GM18526 (cell line): Measurements from ENCODE around the gene RBL2.

Experiments used
- POLR2A ChIP-seq: IDR thresholded peaks from 3 replicates; pipeline ENCODE4 v1.6.1; 2011; ENCODE audit not compliant: insufficient read length; ENCODE audit errors: extremely low read depth

The RBL2 gene

DNA sequence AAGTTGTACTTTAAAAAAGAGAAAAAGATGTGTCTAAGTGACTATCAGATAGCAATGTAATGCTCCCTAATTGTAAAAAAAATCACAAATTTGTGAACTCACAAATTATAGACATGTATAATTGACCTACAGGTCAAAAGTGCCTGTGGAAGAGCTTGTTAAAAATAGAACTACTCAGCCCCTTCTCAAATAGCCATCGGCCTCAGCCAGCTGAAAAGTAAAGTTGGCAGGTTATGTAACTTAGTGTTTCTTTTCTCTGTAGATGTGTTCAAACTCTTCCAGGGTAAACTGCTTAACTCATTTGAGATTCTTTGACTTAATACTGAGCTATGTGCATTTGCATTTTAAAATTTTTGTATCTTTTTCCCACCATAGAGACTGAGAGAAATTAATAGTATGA lies 55.5 kb downstream of the RBL2 start:
- no peak for TF ChIP-seq POLR2A

DNA sequence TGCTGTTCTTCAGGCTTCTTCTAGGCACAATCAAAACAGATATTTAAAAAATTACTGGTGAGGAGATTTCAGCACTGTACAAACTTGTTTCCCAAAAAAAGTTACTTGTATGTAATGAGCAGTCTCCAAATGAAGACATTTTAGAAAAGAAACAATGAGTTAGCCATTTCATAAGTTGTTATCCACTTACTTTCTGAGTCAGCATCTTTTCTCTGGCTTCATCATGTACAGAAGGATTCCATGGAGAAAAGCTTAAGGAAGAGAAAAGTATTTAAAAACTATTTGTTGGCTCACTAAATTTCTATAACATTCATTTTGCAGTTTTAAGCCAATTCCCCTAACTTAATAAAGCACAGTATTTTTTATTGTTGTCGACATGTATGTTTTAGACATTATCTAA lies 58.2 kb downstream of the RBL2 start:
- no peak for TF ChIP-seq POLR2A

DNA sequence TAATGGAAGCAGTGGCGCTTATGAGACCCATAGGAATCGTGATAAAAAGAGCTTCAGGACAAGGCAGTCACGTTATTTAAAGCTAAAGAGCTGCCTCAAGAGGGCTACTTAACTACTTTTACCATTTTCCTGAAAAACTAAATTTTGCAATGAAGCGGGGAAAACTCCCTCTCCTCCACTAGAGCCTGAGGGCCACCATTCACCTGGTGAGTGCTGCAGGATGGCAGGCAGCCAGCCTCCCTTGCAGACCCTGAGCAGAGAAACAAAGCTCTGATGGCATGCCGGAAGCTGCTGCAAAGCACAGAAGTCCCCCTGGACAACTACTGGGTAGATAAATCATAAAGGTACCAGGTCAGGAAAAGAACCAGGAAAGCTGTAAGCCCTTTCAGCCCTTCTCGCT lies 60.4 kb downstream of the RBL2 start:
- TF ChIP-seq POLR2A: no peak

DNA sequence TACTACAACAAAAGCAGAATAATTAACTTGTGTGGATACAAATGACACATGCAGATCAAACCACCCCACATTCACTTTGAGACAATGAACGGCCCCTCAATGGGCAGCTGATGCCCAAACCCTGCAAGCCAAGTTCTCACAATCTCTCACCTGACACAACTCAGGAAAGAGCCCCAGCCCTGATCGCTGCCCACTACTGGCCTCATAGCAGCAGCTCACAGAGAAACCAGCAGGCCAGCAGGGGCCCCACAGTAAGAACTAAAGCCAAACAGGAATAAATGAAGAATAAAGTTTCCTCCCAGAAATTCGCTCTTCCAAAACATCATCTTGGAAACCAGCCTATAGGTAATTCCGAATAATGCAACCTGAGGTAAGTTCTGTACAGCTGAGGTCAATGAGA lies 61.1 kb downstream of the RBL2 start:
- no peak for TF ChIP-seq POLR2A

DNA sequence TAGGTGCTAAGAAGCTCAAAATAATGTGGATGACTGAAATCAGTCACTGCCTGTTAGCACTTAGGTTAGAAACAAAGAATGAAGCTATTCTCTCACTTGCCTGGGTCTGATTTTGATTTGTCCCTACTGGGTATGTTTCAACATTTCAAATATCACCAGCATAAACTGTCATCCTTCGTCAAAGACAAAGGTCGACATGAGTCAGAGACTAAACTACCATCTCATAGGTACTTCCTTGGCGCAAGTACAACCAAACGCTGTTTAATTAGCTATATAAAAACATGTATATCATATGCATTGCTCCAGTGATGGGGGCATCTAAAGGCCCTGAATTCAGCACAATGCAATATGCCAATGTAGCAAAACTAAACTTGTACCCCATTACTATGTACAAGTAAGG lies 64.7 kb downstream of the RBL2 start:
- no peak for TF ChIP-seq POLR2A

DNA sequence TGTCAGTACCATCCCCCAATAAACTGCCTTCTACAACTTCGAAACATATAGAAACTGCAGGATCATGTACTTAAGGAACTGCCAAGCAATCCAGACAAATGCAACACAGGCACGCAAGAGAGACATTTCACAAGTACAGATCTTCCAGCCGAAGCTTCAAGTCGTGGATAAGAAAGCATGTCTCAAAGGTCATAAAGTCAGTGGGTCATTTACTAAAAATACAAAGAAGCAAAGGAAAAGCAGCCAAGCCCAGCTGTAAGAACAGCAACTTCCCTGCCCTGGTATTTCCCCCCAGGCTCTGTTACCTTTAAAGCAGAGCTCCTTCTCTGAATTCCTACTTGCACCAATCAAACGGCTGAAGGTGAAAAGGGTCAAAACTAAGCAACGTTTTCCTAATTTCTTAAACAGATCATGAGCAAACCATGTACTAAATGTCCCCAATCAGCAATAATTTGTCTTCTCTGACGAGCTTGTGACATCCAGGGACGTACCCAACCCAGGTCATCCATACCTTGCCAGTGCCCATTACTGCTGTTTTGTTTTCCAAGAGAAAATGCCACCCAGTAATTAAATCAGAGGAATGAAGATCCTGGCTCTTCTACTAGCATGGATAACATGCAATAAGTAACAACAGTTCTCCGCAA lies 67.1 kb downstream of the RBL2 start:
- no peak for TF ChIP-seq POLR2A

DNA sequence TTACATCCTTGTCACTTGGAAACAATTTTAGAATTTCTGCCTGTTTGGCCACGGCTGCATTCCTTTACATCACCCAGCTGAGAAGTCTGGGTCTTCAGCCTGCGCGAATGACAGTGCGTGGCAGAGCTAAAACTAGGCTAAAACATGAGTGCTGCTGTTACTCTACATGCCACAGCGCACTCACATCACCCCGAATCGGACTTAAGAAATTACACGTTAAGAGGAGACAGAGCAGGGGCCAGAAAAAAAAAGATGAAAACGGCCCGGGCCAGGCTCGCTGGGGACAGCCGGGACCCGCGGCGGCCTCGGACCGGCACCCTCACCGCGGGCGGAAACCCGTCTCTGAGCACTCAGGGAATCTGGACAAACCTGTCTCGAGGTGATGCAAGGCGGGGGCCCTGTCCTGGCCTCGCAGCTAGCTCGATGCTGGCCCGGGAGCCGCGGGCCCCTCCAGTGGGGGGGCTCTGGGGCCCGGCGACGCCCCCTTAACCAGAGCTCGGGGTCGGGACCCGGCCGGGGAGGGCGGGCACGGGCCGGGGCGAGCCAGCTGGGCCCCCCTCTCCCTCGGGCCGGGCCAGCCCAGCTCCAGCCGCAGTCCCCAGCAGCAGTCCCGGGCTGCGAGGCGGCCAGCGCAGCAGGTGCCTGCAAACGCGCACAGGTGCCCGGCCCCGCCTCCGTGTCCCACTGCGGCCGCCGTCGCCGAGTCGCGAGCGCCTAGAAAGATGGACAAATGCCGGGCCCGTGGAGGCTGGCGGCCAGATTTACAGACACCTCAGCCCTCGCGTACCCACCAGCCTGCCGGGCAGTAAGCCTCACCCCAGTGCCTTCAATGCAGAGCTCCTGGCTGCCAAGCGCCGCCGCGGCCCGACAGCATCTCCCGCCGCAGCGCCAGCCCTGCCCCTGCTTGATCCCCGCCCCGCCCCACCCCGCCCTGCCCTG lies 68.3 kb downstream of the RBL2 start, which contains the start of gene AKTIP:
TSS of gene AKTIP (minus strand) at position 879 of the 939 bp plus-strand sequence. CDS start 2,950 bp downstream, outside the sequence.
- TF ChIP-seq POLR2A: no peak

DNA sequence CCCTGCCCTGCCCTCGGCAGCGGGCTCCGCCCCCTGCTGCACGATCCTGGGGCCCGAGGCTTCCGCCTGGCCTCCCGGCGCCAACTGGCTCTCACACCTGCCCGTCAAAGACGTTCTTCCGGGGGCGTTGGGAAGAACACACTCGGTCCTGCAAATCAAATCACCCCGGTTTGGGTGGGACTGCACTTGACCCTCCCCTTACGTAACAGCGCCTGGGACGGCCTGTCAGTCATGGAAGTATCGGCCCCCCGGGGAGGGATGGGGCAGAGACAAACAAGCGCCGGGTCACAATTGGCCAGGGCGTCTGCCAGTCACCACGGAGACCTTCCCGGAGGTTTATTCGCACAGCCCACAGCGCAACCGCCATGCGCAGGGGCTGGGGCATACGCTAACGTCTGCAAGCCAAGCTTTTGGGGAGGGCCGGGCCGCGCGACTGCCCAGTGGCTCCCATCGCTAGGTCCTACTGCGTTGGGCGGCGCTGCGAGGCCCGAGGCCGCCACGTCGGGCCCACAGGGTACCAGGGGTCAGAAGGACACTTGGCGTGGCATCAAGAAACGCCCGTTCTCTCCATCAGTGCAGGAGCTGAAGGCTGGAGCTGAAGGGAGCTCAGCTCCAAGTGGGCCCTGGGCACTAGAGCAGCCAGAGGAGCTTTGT lies 69.1 kb downstream of the RBL2 start:
- peak; percentile 84 for TF ChIP-seq POLR2A

DNA sequence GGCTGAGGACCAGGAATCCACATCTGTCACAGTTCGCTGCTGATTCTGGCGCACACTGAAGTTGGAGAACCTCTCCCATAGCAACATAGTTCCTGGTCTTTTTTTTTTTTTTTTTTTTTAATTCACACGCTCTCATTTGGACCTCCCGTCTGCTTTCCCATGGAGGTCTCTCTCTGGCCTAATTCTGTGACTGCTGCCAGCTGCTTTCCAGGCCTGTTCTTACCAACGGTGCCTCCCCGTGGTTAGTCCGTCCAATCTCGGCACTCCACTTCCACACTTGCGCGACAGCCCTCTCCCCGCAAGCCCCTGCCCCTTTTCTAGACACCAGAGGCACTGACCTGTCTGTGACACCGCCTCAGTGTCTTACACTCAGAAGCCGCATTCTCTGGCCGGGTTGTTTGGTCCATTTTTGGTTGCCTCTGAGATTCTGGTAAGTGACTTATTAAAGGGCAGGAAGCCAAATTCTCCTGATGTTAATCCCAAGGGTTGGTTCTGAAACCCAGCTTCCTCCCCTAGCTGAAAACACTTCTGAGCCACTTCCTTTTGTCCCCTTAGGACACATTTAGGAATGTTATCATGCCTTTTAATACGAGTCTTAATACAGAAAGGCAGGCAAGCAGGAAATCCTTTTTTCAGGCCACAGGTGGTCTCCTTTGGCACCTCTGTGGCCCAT lies 69.9 kb downstream of the RBL2 start:
- no peak for TF ChIP-seq POLR2A

DNA sequence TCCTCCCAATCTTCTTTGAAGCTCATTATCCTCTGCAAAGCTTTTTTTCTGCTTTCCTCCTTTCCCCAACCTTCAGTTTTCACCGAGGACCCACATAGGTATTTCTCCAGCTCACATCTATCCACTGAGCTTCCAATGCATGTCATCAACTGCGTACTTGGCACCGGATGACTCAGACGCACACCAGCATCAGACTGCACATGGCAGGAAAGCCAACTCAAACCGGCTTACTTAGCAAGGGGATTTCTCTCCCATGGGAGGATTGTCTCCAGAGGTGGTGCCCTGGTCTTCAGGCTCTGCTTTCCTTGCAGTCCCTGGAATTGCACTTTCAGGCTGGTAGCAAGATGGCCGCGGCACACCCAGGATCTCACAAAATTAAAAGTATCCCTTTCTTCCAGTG lies 70.4 kb downstream of the RBL2 start:
- no peak for TF ChIP-seq POLR2A

DNA sequence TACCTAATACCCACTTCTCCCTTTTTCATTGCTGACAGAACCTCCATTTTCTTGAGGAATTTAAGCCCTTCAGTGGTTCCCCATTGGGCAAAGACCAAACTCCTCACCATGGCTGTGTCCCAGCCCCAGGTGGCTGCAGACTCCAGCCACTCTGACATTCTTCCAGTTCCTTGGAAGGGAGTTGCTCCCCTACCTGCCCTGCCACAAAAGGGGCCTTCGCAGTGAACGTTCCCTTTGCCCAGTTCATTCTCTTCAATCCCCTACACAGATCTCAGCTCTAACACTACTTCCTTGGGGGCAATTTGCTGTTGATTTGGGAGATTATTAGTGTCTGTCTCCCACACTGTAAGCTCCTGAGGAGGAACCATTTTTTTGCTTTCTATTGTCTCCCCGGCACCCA lies 72.0 kb downstream of the RBL2 start:
- no peak for TF ChIP-seq POLR2A

DNA sequence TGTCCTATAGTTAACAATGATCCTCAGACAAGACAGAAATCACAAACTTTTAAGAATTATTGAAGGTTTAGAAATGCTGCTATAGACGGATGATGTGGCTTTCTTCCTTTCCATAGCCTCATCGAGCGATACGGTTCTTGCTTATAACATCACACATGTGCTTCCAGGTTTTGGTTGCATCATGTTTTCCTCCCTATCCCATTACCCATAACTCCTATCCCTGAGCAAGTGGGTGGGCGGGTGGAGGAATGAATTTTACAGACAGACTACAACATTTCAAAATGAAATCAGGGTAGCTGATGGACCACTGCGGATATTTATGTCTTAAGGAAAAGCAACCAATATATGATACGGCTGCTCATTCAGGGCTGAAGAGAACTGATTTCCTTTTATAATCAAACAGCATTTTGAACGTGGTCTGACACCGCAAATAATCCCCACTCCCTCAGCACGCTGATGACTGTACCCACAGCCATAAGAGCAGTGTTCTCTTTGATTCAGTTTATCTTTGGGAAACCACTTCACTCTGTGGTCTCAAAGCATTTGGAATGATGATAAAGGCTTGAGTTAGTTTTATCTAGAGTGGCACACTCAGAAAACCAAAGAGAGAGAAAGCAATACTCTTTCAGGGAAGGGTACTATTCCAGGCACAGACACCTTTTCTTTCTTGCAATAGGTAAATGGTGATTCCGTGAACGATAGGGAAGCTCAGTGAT lies 73.4 kb downstream of the RBL2 start:
- TF ChIP-seq POLR2A: no peak

DNA sequence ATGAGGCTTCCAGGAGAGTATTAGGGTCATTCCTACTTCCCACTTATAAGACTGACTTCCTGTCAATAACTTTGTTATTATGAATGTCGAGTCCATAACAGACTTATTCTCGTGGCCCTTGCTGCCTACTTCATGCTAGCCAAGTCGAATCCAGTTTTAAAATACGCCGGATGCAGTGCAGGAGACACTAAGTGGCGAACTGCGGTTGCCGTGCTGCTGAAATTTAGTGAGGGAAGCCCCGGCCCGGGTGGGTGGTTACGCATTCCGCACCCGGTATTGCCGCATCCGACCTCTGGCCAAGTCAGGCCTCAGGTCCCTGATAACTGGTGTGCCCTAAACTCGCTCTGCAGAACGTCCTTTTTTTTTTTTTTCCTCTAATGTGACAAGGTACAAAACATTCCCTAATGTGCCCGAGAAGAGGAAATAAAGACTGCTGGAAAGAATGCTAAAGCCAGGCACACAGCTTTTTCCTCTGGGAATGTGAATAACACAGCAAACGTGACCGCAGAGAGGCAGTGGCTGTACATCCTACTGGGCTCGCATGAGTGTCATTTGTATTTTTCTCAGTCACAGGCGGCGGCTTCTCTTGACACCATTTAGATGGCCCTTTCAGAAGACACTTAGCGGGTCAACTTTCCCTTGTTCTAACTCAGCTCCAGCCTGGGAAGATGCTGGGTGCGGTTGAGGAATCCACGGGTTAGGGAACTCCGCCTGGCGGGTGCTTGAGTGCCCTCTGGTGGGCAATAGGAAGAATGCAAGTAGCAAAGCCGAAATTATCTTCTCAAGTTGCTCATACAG lies 75.8 kb downstream of the RBL2 start:
- no peak for TF ChIP-seq POLR2A

DNA sequence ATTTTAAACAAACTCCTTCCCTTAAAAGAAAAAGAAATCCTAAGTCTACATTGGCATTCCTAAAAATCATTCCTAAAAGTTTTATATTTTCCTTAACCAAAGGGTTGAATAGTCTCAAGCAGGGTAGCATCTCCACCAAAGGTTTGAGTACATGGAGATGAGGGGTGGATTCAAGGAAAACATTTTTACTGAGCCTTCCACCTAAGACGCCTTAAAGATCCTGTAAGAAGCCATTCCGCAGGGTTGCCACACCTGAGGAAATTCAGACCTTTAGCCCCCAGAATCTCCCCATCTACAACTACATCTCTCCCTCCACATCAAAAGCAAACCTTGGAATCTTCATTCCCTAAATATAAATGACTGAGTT lies 76.4 kb downstream of the RBL2 start:
- TF ChIP-seq POLR2A: no peak
